Kidney glomerular epithelial cell (primary cell): ENCODE results near the gene SRP68.

Experiments used
- DNase-seq: peaks from one replicate; lab custom pipeline; 2025; lab: John Stamatoyannopoulos, UW

The SRP68 gene

GRCh38 chr17:75998327-75998795 lies 74.0 kb downstream of the SRP68 start:
- no peak for DNase-seq

DNA sequence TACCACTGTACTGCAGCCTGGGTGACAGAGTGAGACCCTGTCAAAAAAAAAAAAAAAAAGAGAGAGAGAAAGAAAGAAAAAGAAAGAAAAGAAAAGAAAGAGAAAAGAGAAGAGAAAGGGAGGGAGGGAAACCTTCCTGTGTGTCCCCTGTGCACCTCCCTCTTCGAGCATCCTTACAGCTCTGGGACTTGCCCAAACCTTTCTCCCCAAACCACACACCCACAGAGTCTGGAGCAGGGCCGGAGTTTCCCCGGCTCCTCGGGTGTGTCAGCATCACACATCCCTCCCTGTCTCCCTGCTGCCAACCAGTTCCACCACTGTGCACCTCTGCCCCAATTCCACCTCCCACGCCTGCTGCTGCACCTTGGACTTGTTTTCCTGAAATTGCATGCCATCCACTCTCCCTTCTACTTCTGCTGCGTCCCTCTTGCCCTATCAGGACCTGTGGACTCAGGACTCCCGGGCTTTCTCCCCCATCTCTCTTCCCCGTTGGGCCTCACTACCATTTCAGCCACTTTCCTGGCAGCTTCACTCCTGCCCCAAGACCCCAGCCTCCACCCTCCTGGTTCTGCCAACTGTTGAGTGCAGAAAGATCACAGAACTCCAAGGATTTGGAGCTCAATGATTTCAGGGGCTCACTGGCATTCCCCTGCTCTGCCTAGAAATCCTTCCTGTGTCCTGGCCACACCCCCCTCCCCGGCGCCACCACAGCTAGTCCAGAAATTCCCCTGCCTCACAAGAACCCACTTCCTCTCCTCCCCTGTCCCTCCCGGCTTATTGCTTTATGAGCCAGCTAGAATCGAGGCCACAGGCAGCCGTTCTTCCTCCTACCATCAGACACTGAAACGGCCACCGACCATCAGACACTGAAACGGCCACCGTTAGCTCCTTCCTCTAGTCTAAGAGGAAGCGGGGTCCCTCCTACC lies 75.4 kb downstream of the SRP68 start:
- DNase-seq = peak; percentile 27

DNA sequence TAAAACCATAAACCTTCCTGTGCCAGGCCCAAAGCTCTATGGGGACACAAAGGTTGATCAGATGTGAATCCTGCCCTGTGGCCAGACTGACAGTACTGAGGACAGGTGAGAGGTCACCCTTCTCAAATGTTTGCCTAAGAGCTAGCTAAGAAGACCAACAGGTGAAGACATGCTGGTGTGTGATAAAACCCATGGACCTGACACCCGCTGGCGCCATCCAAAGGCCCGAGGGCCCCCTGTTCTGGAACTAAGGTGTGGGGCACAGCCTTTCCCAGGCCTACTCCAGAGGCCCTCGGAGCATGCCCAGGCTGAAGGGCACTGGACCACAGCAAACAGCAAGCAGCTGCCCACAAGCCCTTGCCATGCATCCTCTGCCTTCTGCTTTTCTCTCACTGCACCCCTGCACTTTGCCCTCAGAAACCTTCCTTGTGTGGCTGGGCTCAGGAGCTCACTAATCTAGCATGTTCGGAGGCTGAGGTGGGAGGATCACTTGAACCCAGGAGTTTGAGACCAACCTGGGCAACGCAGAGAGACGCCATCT lies 76.9 kb downstream of the SRP68 start:
- DNase-seq = no peak

- no peak for DNase-seq
These were observed 77.4 kb downstream of the SRP68 start for GRCh38 chr17:75994802-75995370.

DNA sequence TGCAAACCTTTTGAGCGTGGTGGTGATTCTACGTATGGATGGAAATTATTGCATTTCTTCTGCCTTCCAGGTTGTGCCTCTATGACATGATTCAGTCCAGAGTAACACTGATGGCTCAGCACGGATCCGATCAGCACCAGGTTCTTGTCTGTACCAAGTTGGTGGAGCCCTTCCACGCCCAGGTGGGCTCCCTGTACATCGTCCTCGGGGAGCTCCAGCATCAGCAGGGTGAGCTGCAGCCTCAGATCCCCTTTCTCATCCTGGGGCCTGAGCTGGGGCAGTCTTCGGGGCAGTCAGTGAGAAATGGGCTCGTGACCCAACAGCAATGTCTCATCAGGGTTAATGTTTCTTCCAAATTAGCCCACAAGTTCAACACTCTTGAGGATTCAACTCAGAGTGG lies 80.9 kb downstream of the SRP68 start:
- no peak for DNase-seq
